Tongue (tissue), 2 donors: ENCODE measurements around the gene HECTD1. TPM values are rescaled to one million over a fixed set of nuclear protein-coding genes. Genes with fewer than 3 reads are reported as not detected.
"Not testable (repeated sequence)": the region's sequence is repeated elsewhere in the genome, so short reads cannot be mapped to it uniquely, and the experiment has no call there.

Experiments used
- DNase-seq: peaks from one replicate; pipeline ENCODE4 v3.0.0-alpha.2; 2015
- total RNA-seq: library from RNA; depleted of rRNA; stranded (reverse); fragments of >200 nt; gene quantifications from one replicate; pipeline ENCODE4 v1.2.3, GENCODE V29; 2014

Gene HECTD1
- total RNA-seq, 1 donor from 2014 or later: 332 TPM

DNA sequence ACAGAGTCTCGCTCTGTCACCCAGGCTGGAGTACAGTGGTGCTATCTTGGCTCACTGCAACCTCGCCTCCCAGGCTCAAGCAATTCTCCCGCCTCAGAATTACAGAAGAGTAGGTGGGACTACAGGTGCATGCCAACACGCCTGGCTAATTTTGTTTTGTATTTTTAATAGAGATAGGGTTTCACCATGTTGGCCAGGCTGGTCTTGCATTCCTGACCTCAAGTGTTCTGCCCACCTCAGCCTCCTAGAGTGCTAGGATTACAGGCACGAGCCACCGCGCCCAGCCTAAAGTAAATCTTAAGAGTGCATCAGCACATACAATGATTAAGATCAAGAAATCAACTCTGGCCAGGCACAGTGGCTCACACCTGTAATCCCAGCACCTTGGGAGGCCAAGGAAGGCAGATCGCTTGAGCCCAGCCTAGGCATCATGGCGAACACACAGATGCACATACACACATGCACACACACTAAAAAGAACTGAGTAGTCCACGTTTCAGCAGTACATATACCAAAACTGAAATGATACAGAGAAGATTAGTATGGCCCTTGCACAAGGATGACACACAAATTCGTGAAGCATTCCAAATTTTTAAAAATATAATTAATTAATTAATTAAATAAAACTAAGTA is 65.0 kb downstream of the HECTD1 start:
- no peak for DNase-seq

DNA sequence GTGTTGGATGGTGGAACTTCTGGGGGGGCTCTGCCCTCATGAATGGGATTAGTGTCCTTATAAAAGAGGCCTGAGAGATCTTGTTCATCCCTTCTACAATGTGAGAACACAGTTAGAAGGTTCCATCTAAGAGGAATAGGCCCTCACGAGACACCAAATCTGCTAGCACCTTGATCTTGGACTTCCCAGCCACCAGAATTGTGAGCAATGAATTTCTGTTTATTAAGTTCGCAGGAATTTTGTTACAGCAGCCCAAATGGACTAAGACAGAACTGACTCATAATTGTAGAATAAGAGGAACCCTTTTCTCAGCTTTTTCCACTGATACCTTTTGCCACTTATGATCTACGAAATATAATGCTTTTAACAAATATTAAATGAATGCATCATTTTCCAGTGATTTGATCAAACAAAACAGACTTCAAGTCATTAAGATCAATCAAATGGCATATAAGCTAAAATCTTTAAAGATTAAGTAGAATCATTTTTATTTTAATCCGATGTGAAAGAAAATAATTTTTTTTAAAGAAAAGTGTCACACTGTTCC is 68.2 kb downstream of the HECTD1 start:
- DNase-seq: no peak

DNA sequence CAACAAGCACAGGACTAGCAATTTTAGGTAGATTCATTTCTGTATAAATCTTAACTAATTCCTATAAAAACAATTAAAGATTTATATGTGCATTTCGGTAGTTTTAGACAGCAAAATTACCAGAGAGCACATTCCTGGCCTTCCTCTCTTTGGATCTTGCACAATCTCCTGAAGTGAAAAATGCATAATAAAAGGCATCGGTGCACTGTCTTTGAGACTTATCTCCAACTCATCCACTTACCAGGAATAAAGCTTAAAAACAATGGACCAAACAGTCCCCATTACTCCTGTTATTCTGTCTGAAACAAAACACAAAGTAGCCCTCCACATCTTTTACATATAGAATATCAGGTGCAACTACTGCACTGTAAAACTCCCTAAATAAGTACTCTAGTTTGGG is 69.3 kb downstream of the HECTD1 start:
- DNase-seq: no peak

DNA sequence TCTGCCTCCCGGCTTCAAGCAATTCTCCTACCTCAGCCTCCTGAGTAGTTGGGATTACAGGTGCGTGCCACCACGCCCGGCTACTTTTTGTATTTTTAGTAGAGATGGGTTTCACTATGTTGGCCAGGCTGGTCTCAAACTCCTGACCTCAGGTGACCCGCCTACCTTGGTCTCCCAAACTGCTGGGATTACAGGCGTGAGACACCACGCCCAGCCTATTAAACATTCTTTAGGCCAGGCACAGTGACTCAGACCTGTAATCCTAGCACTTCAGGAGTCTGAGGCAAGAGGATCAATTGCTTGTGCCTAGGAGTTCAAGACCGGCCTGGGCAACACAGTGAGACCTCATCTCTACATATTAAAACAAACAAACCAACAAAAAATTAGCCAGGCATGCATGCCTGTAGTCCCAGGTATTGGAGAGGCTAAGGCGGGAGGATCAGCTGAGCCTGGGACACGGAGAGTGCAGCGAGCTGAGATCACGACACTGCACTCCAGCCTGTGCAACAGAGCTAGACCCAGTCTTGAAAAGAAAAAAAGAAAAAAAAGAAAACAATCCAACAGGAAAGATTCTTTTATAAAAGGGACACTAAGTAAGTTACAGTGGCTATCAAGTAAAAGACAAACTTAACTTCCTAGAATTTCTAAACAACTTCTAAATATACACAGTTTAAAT is 70.2 kb downstream of the HECTD1 start:
- DNase-seq: no peak

DNA sequence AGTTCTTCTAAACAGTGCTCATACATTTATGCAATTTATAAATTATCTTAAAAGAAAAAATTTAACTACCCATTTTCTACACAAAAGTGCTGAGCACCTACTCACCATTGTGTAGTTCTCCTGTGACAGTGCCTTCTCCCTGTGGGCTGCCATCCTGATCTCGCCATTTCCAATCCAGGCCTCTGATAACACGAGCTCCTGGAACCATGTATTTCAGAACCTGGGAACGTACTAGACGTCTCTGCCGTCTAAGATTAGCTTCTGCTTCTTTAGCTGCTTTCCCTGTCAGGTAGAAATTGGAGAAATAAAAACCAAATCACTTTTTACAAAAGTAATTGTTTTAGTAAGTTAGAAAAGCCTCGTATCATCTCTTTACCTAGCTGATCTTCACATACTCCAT is 74.5 kb downstream of the HECTD1 start:
- no peak for DNase-seq

DNA sequence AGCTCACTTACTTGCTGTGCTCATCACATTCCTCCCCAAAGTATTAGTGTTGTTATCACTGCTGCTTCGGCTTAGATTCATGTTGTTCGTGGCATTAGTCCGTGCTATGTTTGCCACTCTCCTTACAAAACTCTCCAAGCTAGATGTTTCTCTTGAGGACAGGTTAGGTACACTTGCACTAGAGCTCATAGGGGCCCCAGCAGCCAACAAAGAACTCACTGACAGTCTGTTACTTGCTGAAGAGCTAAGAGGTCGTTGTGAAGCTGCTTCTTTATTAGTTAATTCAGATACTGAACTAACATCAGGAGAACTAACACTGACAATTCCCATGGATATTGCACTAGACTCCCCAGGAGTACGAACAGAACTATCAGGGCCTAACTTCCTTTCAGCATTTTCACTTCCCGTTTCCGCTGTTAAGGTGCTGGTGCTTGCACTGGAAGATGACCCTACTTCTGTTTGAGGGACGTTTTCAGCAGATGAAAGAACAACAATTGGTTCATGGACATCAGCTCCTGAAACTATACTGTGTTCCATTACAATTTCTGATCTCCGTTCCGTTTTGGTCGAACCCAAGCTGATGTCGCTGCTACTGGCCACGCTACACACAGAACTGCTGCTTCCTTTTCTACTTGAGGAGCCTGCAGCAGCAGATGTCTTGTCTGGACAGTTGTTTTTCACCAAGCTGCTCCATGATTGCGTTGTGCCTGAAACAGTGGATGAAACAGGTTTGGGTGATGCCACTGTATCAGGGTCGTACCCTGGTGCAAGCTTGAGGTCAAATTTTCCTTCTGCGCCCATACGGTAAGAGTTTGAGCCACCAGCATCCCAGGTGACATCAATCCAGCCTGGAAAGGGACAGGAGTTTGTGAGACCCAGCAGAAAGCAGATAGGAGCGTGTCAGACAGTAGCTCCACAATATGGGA is 78.7 kb downstream of the HECTD1 start:
- DNase-seq: no peak

DNA sequence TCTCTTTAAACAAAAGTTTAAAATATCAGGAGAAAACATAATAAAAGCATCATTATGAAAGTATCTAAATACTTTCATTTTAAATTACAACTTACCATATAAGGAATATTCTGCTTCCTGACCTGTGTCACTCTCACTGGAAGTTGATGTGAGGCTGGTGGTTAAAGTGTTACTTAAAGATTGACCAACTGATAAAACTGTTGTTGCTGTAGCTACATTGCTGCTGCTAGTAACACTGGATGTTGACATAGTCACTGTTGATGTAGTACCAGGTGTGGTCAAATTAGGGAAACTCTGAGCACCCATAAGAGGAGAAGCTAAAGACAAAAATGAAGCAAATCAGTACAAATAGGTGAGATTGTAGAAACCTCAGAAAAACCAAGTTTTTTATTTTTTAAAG is 79.9 kb downstream of the HECTD1 start:
- no peak for DNase-seq

DNA sequence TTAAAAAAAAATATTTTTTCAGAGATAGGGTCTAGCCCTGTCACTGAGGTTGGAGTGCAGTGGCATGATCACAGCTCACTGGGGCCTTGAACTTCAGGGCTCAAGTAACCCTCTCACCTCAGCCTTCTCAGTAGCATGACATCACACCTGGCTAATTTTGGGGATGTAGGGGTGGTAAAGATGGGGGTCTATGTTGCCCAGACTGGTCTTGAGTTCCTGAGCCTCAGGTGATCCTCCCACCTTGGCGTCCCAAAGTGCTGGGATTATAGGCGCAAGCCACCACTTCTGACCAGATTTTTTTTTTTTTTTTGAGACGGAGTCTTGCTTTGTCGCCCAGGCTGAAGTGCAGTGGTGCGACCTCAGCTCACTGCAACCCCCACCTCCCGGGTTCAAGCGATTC is 80.9 kb downstream of the HECTD1 start:
- no peak for DNase-seq

DNA sequence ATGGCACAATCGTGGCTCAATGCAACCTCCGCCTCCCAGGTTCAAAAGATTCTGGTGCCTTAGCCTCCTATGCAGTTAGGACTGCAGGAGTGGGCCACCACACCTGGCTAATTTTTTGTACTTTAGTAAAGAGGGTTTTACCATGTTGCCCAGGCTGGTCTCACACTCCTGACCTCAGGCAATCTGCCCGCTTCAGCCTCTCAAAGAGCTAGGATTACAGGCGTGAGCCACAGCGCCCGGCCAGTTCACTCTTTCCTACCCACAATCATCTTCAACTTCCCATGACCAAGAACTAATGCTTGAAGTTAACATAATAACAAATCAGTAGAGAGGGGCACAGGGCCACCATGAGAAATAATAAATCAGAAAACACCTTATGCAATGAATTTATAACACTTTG is 82.4 kb downstream of the HECTD1 start:
- no peak for DNase-seq

DNA sequence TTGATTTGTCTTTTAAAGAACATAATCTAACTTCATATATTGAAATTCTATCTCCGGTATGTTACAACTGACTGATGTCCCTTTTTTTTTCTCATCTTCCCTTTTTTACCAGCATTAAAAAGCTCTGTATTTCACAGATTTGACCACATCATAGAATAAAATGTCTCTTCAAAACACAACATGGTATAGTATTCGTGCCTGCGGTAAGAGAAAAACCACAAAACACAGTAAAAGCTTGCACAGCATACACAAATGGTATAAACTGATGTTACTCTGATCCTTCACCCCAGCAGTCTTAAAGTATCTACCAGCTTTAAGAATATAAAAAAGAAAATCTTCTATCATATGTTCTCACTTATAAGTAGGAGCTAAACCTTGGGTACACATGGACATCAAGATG is 83.4 kb downstream of the HECTD1 start:
- no peak for DNase-seq

DNA sequence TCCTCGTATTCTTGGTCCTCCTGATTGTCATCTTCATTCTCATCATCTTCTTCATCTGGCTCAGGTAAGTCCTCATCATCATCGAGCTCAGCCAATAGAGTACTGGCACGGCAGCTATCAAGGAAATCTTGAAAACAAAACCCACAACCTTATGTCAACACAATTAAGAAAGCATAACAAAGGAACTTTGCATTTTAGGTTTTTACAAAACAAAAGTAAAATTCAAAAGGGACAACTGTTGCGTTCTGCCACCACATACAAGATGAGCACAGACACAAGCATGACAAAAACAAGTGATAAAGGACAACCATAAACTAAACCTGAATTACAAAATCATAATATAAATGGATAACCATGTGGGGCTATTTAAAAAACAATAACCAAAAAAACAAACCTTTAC is 84.7 kb downstream of the HECTD1 start:
- no peak for DNase-seq

DNA sequence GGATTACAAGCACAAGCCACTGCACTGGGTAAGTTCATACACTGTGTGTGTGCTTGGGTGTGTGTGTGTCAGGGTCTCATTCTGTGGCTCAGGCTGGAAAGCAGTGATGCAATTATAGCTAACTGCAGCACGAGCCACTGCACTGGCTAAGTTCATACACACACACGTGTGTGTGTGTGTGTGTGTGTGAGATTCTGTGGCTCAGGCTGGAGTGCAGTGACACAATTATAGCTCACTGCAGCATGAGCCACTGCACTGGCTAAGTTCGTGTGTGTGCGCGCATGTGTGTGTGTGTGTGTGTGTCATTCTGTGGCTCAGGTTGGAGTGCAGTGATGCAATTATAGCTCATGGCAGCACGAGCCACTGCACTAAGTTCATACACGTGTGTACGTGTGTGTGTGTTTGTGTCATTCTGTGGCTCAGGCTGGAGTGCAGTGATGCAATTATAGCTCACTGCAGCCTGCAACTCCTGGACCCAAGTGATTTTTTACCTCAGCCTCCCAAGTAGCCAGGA is 85.4 kb downstream of the HECTD1 start:
- no peak for DNase-seq

DNA sequence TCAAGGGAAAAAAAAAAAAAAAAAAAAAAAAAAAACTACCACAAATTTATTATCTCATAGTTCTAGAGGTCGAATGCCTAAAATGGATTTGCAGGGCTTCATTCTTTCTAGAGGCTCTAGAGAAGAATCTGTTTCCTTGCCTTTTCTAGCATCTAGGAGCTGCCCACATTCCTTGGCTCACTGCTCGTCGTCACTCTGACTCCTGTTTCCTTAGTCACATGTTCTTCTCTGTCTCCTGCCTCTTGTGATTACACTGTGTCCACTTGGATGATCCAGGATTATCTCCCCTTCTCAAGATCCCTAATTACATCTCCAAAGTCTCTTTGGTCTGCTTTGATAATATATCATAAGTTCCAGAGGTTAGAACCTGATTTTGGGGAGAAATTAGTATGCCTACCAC is 88.7 kb downstream of the HECTD1 start:
- DNase-seq: no peak

DNA sequence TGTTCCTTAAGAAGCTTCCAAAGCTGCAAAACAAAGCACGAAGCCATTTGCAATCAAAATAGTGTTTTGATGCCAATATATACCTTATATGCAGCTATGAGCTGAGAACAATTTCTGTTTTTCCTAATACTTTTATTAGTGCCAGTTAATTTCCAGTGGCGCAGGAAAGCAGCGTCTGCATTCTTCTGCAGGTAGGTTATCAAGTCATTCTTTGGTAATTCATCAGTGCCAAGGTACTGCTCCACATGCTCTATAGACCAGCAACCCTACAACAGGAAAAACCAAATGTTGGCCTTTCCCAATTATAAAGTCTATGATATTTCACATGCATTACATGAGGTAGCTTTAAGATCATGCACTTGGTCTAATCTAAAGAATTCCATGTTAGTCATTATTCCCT is 93.8 kb downstream of the HECTD1 start:
- no peak for DNase-seq

DNA sequence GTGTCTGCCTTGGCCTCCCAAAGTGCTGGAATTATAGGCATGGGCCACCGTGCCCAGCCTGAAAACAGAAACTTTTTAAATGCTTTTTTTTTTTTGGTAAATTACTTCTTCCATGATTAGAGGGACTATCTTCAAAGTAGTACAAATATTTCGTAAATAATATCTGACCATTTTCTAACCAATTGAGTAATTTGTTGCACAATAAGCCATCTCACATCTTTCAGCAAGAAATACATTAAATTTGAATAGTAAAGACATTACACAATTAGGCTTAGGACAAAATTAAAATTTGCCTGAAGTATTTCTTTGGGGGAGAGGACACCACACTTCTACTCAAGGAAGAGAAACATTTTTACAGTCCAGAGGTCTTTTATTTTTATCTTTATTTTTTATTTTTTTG is 96.7 kb downstream of the HECTD1 start:
- DNase-seq: no peak

DNA sequence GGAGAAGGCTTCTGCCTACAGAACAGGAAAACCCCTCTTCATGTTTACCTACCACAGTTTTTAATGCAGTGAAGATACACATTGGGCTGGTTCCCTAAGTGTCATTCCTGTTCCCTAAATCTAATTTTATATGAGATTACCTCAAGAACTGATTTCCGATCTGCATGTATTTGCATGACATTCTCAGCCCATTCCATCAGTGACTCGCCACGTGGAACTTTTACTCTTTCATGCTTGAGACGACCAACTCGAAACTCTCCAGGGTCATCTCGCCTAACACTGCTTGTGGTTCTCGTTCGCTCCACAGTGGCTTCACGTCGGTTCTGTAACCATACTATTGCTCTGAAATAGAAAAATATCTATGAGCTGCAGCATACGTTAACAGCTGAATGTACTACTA is 98.3 kb downstream of the HECTD1 start:
- no peak for DNase-seq

DNA sequence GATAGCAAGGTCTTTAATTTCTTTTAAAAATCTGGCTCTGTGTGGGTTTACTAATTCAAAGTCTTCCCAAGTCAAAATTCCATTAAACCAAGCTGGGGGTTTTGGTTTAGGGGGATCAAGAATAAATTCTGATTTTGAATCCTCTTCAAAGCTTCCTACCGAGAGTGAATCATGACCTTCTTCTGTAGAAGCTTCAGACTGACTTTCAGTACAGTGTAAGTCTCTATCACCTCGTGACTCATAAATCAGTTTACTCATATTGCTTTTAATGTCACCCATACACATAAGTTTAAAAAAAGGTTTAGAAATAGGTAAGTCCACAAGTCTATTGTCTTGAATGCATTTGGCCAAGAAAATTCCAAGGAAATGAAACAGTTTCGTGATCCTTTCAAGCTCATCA is 100.8 kb downstream of the HECTD1 start:
- no peak for DNase-seq

DNA sequence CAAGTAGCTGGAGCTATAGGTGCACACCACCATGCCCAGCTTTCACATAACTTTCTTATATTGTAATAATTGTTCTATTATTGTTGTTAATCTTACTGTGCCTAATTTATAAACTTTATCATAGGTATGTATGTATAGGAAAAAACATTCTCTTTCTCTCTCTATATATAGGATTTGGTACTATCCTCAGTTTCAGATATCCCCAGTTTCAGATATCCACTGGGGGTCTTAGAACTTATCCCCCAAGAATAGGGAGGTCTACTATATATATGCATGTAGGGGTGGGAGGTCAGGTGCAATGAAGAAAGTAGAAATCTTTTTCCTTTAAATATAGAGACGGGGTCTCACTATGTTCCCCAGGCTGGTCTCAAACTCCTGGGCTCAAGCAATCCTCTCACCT is 110.5 kb downstream of the HECTD1 start:
- DNase-seq: no peak

DNA sequence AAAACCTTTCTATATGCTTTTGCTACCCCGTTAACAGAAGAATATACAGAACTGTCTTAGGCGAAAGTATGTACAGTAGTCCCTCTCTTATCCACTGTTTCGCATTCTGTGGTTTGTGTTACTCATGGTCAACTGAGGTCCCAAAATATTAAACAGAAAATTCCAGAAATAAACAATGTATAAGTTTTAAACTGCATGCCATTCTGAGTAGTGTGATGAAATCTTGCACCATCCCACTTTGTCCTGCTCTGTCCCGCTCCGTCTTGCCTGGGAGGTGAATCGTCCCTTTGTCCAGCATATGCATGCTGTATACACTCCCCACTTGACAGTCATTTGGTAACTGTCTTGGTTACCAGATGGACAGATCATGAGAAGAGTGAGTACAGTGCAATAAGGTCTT is 111.3 kb downstream of the HECTD1 start:
- no peak for DNase-seq

DNA sequence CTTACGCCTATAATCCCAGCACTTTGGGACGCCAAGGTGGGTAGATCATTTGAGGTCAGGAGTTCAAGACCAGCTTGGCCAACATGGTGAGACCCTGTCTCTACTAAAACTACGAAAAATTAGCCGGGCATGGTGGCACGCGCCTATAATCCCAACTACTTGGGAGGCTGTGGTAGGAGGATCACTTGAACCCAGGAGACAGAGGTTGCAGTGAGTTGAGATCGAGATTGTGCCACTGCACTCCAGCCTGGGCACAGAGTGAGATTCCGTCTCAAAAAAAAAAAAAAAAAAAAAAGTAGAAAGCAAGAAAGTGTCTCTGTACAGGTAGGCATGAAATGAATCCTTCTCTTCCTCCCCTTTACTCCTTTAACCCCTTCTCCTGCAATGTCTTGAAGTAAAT is 111.8 kb downstream of the HECTD1 start:
- not testable (repeated sequence) for DNase-seq

DNA sequence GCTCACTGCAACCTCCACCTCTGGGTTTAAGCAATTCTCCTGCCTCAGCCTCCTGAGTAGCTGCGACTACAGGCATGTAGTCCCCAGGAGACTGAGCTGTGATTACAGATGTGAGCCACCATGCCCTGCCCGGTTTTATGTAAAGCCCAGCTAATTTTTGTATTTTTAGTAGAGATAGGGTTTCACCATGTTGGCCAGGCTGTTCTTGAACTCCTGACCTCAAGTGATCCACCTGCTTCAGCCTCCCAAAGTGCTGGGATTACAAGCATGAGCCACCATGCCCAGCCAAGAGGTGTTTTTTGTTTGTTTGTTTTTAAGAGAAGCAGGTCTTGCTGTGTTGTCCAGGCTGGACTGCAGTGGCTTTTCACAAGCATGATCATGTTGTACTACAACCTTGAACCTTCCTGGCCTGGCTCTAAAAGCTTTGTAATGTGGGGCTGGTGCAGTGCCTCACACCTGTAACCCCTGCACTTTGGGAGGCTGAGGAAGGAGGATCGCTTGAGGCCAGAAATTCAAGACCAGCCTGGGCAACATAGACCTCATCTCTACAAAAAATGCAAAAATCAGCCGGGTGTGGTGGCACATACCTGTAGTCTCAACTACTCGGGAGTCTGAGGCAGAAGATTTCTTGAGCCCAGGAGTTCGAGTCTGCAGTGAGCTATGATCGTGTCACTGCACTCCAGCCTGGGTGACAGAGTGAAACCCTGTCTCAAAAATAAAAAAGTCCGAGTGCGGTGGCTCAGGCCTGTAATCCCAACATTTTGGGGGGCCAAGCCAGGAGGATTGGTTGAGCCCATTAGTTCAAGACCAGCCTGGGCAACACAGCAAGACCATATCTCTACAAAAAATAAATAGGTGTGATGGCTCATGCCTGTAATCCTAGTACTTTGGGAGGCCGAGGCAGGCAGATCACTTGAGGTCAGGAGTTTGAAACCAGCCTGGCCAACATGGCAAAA is 113.4 kb downstream of the HECTD1 start:
- DNase-seq: not testable (repeated sequence)
